Neural progenitor cell (in vitro differentiated cells): ENCODE data around the gene SEMA5B. TPM values are rescaled to one million over a fixed set of nuclear protein-coding genes. Genes with fewer than 3 reads are reported as not detected.

Experiments used
- DNase-seq: peaks from one replicate; pipeline ENCODE4 v3.0.0-alpha.2; 2016; ENCODE audit warnings: low spot score
- H2AFZ ChIP-seq: fragments of 200-600 bp; sonication (generic); replicated peaks from 2 replicates; pipeline ENCODE4 v1.6.1; 2016; ENCODE audit warnings: antibody characterized with exemption
- H3F3A ChIP-seq: fragments of 200-600 bp; sonication (generic); 2 replicates; pipeline ENCODE4 v1.6.1; 2016; ENCODE audit warnings: antibody characterized with exemption, low read depth
- H3K27ac ChIP-seq: fragments of 200-600 bp; sonication (generic); 2 replicates; pipeline ENCODE4 v1.5.1; 2016; ENCODE audit warnings: mild to moderate bottlenecking
- H3K27me3 ChIP-seq: fragments of 200-600 bp; sonication (generic); 2 replicates; pipeline ENCODE4 v1.6.1; 2016; ENCODE audit warnings: mild to moderate bottlenecking, moderate library complexity
- H3K36me3 ChIP-seq: fragments of 200-600 bp; sonication (generic); 2 replicates; pipeline ENCODE4 v1.5.1; 2016
- H3K4me1 ChIP-seq: fragments of 200-600 bp; sonication (generic); 2 replicates; pipeline ENCODE4 v1.6.1; 2016; ENCODE audit warnings: mixed run types
- H3K4me2 ChIP-seq: fragments of 200-600 bp; sonication (generic); 2 replicates; pipeline ENCODE4 v1.6.1; 2016
- H3K4me3 ChIP-seq: fragments of 200-600 bp; sonication (generic); 2 replicates; pipeline ENCODE4 v1.5.1; 2016
- H3K79me2 ChIP-seq: fragments of 200-600 bp; sonication (generic); 2 replicates; pipeline ENCODE4 v1.6.1; 2016; ENCODE audit warnings: low read depth
- H3K9ac ChIP-seq: fragments of 200-600 bp; sonication (generic); 2 replicates; pipeline ENCODE4 v1.6.1; 2016
- H3K9me3 ChIP-seq: fragments of 200-600 bp; sonication (generic); 2 replicates; pipeline ENCODE4 v1.5.1; 2016; ENCODE audit warnings: low read depth
- H4K20me1 ChIP-seq: fragments of 200-600 bp; sonication (generic); 2 replicates; pipeline ENCODE4 v1.6.1; 2016; ENCODE audit warnings: low read depth
- H3K27ac Mint-ChIP-seq: 3 replicates; pipeline ENCODE4 v1.8.0; 2021; ENCODE audit warnings: mixed read lengths
- H3K27me3 Mint-ChIP-seq: 2 replicates; pipeline ENCODE4 v1.8.0; 2022; ENCODE audit warnings: low read depth, mild to moderate bottlenecking, inconsistent platforms, moderate library complexity, mixed read lengths; ENCODE audit not compliant: insufficient read depth
- H3K36me3 Mint-ChIP-seq: 3 replicates; pipeline ENCODE4 v1.8.0; 2021; ENCODE audit warnings: mixed read lengths
- H3K4me1 Mint-ChIP-seq: 3 replicates; pipeline ENCODE4 v1.8.0; 2021; ENCODE audit warnings: mixed read lengths
- H3K4me3 Mint-ChIP-seq: 3 replicates; pipeline ENCODE4 v1.8.0; 2021; ENCODE audit warnings: mild to moderate bottlenecking, moderate library complexity, mixed read lengths
- H3K9me3 Mint-ChIP-seq: 3 replicates; pipeline ENCODE4 v1.8.0; 2020; ENCODE audit warnings: mixed read lengths
- CTCF ChIP-seq: fragments of 200-600 bp; sonication (generic); IDR thresholded peaks from 2 replicates; pipeline ENCODE4 v1.5.1; 2017; ENCODE audit warnings: antibody characterized with exemption, mild to moderate bottlenecking
- EZH2 ChIP-seq: fragments of 200-600 bp; sonication (generic); IDR thresholded peaks from 2 replicates; pipeline ENCODE4 v1.6.1; 2017; ENCODE audit warnings: antibody characterized with exemption, mild to moderate bottlenecking, moderate library complexity
- EZH2phosphoT487 ChIP-seq: fragments of 200-600 bp; sonication (generic); IDR thresholded peaks from 2 replicates; pipeline ENCODE4 v1.6.1; 2017; ENCODE audit warnings: antibody characterized with exemption
- total RNA-seq: library from RNA; depleted of rRNA; stranded (reverse); fragments of >200 nt; gene quantifications from 2 replicates; pipeline ENCODE4 v1.2.3, GENCODE V29; 2015; ENCODE audit warnings: low replicate concordance

The SEMA5B gene
- total RNA-seq, 1 donor from 2014 or later: 10.1 TPM

- Mint-ChIP-seq H3K4me1 (no peaks in the 10 kb centered on the region), H3K27ac (no peak overlapping the region)
- no peak overlapping the region for H3K27ac ChIP-seq
These were observed 153.6 kb downstream of the SEMA5B start for GRCh38 chr3:122873741-122874515.

GRCh38 chr3:122868322-122868721 lies 159.2 kb downstream of the SEMA5B start:
- H3K9ac ChIP-seq: no peak overlapping the region
- H3K79me2 ChIP-seq: no peaks in the 10 kb centered on the region
- H3F3A ChIP-seq: no peaks in the 10 kb centered on the region
- H2AFZ ChIP-seq: no peak overlapping the region
- H3K4me2 ChIP-seq: no peak overlapping the region
- H4K20me1 ChIP-seq: no peaks in the 10 kb centered on the region
- H3K27me3 ChIP-seq: no peaks in the 10 kb centered on the region
- Mint-ChIP-seq H3K9me3 (no peaks in the 10 kb centered on the region), H3K4me3 (no peak overlapping the region), H3K36me3 (no peaks in the 10 kb centered on the region), H3K4me1 (no peaks in the 10 kb centered on the region), H3K27ac (no peak overlapping the region), H3K27me3 (no peaks in the 10 kb centered on the region)
- H3K4me1 ChIP-seq: no peaks in the 10 kb centered on the region
- no peak for DNase-seq
- no peak overlapping the region for H3K4me3 ChIP-seq
- no peaks in the 10 kb centered on the region for H3K36me3 ChIP-seq
- TF ChIP-seq EZH2phosphoT487: no peak
- TF ChIP-seq CTCF: no peak
- no peak for TF ChIP-seq EZH2
- H3K27ac ChIP-seq: no peak overlapping the region
- no peaks in the 10 kb centered on the region for H3K9me3 ChIP-seq

More at GRCh38 chr3:122873741-122874515, 153.6 kb downstream of the SEMA5B start:
- Histone ChIP-seq H3K36me3 (no peaks in the 10 kb centered on the region), H3K27me3 (no peaks in the 10 kb centered on the region), H3K4me1 (no peaks in the 10 kb centered on the region), H3K9me3 (no peaks in the 10 kb centered on the region), H3K4me3 (no peak overlapping the region), H4K20me1 (no peaks in the 10 kb centered on the region), H3F3A (no peaks in the 10 kb centered on the region), H2AFZ (no peak overlapping the region), H3K79me2 (no peaks in the 10 kb centered on the region), H3K4me2 (no peak overlapping the region), H3K9ac (no peak overlapping the region)
- Mint-ChIP-seq H3K36me3 (no peaks in the 10 kb centered on the region), H3K4me3 (no peak overlapping the region), H3K27me3 (peaks cover 2% of the 10 kb centered on the region), H3K9me3 (no peaks in the 10 kb centered on the region)
- TF ChIP-seq EZH2 (no peak), EZH2phosphoT487 (no peak), CTCF (no peak)
- DNase-seq: no peak

- H3K4me2 ChIP-seq: no peak overlapping the region
- TF ChIP-seq EZH2 (no peak), CTCF (no peak), EZH2phosphoT487 (no peak)
- H3K9me3 ChIP-seq: no peaks in the 10 kb centered on the region
- H3K9me3 Mint-ChIP-seq: no peaks in the 10 kb centered on the region
- H3K27ac ChIP-seq: no peak overlapping the region
- no peak for DNase-seq
- no peaks in the 10 kb centered on the region for H4K20me1 ChIP-seq
- H3K9ac ChIP-seq: no peak overlapping the region
- no peaks in the 10 kb centered on the region for H3F3A ChIP-seq
- no peaks in the 10 kb centered on the region for H3K27me3 Mint-ChIP-seq
- no peaks in the 10 kb centered on the region for H3K79me2 ChIP-seq
- H3K4me1 ChIP-seq: no peaks in the 10 kb centered on the region
- no peaks in the 10 kb centered on the region for H3K27me3 ChIP-seq
- no peak overlapping the region for H3K4me3 ChIP-seq
- H3K36me3 ChIP-seq: no peaks in the 10 kb centered on the region
- H3K36me3 Mint-ChIP-seq: peaks cover 3% of the 10 kb centered on the region
- no peak overlapping the region for H2AFZ ChIP-seq
- no peaks in the 10 kb centered on the region for H3K4me1 Mint-ChIP-seq
- no peak overlapping the region for H3K27ac Mint-ChIP-seq
- H3K4me3 Mint-ChIP-seq: no peak overlapping the region
These were observed 163.1 kb downstream of the SEMA5B start for GRCh38 chr3:122864498-122864897.
